Measurements from ENCODE around the gene CNTNAP1.
"Not testable (repeated sequence)": the region's sequence is repeated elsewhere in the genome, so short reads cannot be mapped to it uniquely, and the experiment has no call there.

CNTNAP1 gene

DNA sequence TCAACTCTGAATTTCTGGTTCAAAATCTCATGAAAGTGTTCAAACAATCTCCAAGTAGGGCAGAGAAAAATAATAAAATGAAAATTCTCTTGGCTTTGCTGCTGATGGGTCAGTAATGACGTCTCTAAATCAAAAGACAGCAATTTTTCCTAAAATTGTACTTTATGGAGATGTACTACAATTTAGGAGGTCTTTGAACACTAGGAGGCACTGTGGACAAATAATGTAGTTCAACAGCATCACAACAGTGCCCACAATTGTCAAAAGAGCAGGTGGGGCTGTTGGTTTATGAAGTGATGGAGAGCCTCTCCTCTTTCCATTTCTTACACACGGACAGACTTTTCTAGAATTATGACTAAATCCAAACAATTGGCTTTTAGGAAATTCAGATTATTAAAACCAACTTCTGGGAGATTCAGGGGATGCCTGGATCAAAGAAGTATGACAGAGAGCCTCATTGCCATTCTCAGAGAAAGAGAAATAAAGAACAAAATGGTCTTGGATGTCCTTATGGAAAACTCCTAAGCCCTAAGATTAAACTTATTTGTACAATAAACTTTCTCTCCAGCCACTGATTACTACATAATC is 38.8 kb downstream of the CNTNAP1 start:
- FAIRE-seq (peak; percentile 87), DNase-seq (ENCODE audit: insufficient read length, low spot score) (peak; percentile 43)

DNA sequence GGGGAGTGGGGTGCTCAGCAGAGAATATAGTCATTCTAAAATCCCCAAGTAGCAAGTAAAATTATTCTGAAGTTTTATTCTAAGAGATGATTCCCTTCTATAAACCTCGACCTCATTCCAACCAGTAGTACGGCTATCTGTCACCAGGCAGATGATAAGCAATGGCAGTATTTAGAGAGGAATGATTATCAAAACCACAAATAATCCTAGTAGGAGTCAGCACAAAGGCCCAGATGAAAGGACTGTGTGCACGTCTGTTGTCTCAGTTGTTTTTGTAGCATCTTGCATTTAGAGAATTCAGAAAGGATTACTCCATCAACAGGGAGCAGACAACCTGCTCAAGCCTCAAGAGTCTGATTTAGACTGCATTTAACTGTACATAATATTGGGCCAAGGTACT is 41.3 kb downstream of the CNTNAP1 start:
- no peak for DNase-seq (ENCODE audit: insufficient read length, low spot score)
- no peak for FAIRE-seq

DNA sequence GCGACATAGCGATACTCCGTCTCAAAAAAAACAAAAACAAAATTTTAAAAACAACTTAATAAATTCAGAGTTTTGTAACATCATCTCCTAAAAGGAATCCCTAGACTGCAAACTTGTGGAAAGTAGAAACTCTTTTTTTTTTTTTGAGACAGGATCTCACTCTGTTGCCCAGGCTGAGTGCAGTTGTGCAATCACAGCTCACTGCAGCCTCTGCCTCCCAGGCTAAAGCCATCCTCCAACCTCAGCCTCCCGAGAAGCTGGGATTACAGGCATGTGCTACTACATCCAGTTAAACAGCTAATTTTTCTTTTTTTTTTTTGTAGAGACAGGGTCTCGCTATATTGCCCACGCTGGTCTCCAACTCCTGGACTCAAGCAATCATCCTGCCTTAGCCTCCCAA is 42.8 kb downstream of the CNTNAP1 start:
- no peak for FAIRE-seq

DNA sequence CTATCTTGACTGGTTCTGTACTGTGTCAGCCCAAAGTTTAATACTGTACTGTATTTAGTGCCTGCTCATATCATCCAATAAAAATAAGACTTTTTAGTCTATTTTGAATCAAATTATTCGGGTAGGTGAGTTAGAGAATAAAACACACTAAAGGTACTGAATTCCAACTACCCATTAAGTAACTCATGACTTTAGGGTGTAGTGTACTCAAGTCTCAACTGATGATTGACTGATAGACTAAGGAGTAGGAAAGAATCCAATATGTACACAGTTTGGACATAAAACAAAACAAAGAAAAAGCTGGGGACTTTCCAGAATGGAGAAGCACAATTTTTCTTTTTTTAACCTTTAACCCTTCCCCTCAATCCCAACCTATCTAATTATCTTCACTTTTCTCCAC is 58.4 kb downstream of the CNTNAP1 start:
- no peak for DNase-seq (ENCODE audit: insufficient read length, low spot score)

More for the DNA sequence above, 42.8 kb downstream of the CNTNAP1 start:
- no peak for DNase-seq (ENCODE audit: insufficient read length, low spot score)

DNA sequence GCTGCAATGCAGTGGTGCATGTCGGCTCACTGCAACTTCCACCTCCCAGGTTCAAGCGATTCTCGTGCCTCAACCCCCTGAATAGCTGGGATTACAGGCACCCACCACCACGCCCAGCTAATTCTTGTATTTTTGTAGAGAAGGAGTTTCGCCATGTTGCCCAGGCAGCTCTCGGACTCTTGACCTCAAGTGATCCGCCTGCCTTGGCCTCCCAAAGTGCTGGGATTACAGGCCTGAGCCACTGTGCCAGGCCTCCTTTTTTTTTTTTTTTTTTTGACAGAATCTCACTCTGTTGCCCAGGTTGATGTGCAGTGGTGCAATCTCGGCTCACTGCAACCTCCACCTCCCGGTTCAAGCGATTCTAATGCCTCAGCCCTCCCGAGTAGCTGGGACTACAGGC is 60.6 kb downstream of the CNTNAP1 start:
- not testable (repeated sequence) for DNase-seq (ENCODE audit: insufficient read length, low spot score); FAIRE-seq

More for the DNA sequence above, 58.4 kb downstream of the CNTNAP1 start:
- no peak for FAIRE-seq

DNA sequence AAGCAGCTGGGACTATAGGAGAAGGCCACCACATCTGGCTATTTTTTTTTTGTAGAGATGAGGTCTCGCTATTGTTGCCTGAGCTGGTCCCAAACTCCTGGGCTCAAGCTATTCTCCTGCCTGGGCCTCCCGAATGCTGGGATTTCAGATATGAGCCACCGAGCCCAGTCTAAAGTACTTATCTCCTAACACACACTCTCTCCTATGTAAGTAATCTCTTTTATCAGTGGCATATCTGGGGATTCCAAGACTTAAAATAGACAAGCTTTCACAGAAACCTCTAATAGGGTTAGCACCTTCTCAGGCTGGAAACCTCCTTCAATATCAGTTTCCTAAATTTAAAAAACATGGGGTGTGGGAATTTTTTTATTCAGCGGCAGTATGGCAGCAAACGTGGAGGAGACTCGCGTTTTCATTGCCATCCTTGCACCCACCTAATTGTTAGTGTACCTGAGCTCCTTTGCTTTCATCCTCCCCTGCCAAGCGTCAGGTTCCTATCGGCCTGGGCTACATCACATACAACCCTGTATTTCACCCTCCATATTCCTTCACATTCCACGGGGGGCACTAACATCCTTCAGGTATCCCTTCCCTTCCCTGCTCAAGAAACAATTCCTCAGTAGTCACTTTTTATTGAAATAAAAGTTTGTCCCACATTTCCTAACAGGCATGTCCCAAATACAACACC is 61.4 kb downstream of the CNTNAP1 start:
- FAIRE-seq (peak; percentile 76), DNase-seq (ENCODE audit: insufficient read length, low spot score) (no peak)

DNA sequence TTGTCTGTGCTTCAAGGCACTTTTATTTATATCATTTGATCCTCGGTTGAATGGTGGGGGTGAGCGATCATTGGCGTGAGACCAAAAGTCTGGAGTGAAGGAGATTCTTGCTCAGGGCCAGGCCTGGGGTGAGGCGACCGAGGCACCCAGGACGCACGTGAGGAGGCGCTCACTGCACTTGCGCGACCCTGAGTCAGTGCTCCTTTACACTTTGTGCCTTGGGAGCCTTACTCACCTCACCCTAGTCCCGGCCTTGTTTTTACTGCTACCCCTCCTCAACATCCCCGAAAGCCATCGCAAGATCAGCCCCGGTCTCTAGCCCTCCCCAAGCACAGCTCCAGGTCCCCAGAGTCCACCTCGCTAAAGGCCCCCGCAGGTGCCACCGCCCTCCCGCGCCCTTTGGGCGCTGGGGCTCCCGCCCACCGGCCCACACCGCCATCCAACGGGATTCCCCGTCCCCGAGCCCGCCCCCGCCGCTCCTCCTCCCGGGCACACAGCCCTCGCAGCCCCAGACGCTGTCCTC is 62.0 kb downstream of the CNTNAP1 start:
- DNase-seq (ENCODE audit: insufficient read length, low spot score) (peak; percentile 45), FAIRE-seq (no peak)

DNA sequence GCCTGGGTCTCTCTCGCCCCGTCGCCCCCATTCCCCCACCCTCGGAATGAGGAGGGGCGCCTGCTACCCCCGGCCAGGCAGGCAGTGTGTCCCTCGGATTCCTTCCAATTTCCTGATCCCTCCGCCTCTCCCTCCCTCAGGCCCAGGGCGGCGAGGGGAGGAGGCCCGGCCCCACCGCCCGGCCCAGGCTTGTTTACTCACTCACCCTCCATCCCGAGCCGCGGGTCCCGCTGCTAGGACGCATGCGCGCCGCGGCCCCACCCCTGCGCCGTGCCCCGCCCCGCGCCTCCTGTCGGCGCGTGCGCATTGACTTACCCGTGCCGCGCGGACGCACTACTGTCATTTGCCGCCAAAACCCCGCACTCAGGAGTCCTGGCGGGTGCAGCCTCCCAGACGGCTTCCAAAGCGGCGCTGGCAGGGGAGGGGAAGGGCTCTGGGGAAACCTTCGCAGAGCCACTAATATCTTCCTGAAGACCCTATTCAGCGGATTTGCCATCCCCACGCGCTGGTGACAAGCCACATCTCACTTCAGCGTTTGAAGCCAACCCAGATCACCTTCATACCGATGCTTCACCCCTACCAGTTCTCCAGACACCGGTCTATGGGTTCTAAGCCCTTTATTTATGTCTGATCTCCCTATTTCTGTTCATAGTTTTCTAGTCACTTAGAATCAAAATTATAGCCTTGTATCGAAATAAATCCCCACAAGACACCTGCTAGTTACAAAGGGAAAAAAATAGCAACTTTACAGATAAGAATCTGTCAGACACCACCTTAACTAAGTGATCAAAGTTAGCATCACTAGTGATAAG is 62.7 kb downstream of the CNTNAP1 start, which contains the start of gene EZH1:
Gene EZH1, minus strand, starts transcription at position 235 of the 812 bp plus-strand sequence. CDS start 16,099 bp downstream, outside the sequence.
- peak; percentile 95 for DNase-seq (ENCODE audit: insufficient read length, low spot score)
- FAIRE-seq: peak; percentile 98

DNA sequence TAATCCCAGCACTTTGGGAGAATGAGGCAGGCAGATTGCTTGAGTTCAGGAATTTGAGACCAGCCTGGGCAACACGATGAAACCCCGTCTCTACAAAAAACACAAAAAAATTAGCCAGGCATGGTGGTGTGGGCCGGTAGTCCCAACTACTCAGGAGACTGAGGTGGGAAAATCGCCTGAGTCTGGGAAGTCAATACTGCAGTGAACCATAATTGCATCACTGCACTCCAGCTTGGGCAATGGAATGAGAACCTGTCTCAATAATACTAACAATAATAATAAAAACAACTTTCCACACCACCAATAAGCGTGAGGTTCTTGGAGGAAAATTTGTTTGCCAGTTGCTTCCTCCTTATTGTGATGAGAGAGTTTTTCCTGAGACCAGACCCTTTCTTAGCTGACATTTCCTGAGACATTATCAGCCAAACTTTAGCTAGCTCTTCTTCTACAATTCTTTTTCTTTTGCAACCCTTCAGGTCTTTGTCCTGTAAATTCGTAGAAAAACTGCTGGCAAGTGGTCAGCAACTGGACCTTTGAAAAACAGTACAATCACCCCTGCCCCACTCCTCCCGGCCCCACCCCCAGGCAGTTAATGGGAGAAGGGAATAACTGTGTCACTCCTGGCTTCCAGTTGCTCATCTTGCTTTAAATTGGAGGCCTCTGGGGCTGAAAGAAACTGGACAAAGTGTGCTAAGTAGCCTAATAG is 66.0 kb downstream of the CNTNAP1 start:
- DNase-seq (ENCODE audit: insufficient read length, low spot score): no peak
- no peak for FAIRE-seq

DNA sequence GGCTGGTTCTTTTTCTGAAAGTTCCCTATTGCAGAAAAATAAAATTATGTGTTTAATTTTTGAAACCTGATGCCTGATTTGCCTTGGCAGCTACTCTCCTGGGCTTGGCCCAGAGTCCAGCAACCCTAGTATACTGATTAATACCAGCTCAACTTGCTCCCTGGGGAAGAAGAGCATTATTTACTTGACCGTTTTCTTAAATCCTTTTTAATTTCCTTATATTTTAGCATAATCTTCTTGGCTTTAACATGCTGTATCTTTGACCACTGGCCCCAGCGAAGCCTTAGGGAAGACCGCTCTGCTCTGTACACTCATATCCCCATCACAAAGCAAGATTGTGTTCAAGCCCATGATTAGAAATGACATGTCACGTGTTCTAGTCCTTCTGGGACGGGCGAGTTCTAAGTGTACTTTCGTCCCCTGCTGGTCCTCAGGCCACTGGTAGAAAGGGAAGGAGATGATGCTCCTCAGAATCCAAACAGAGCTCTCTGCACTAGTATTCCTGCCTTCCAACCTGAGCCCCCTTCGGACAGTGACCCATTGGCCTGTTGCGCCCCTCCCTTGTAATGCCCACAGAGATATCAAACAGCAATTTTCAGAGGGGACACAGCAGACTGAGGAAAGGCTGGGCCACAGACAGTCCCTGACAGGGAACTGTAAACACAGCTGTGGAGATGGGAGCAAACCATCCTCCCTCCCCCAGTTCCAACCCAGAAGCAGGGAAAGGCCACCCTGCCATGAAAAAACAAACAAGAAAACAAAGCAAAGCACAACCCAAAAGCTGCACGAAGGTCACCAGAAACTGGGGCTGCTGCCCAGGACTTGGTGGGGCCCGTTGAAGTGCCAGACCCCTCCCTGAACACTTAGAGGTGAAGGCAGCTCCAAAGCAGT is 66.8 kb downstream of the CNTNAP1 start:
- DNase-seq (ENCODE audit: insufficient read length, low spot score): no peak
- FAIRE-seq: no peak
